ENCODE measurements around the gene CHST7.

DNA sequence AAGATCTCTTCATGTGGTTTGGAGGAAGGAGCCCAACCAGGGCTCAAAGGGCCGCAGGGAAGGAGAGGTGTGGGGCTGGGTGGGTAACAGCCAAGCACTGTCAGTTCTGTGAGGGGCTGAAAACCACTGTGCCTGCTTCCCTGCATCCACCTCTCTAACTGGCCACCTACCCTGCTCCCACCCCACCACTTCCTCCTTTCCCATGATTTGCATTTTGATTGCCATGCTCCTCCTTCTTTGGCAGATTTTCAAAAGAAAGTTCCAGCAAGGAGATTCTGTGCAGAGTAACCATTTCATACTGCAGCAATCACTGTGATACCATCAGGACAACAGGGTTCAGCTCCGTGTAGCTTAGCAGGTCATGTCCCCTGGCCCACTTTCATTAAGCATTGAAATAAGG is 30.1 kb upstream of the CHST7 start:
- TF ChIP-seq, protein P1, sequence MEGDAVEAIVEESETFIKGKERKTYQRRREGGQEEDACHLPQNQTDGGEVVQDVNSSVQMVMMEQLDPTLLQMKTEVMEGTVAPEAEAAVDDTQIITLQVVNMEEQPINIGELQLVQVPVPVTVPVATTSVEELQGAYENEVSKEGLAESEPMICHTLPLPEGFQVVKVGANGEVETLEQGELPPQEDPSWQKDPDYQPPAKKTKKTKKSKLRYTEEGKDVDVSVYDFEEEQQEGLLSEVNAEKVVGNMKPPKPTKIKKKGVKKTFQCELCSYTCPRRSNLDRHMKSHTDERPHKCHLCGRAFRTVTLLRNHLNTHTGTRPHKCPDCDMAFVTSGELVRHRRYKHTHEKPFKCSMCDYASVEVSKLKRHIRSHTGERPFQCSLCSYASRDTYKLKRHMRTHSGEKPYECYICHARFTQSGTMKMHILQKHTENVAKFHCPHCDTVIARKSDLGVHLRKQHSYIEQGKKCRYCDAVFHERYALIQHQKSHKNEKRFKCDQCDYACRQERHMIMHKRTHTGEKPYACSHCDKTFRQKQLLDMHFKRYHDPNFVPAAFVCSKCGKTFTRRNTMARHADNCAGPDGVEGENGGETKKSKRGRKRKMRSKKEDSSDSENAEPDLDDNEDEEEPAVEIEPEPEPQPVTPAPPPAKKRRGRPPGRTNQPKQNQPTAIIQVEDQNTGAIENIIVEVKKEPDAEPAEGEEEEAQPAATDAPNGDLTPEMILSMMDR (conservative IDR thresholded peaks at IDR 0.05): no peak
- TF ChIP-seq ZFX (IDR thresholded peaks at IDR 0.05): no peak
